Measurements from ENCODE around the gene SC5D.

The SC5D gene

DNA sequence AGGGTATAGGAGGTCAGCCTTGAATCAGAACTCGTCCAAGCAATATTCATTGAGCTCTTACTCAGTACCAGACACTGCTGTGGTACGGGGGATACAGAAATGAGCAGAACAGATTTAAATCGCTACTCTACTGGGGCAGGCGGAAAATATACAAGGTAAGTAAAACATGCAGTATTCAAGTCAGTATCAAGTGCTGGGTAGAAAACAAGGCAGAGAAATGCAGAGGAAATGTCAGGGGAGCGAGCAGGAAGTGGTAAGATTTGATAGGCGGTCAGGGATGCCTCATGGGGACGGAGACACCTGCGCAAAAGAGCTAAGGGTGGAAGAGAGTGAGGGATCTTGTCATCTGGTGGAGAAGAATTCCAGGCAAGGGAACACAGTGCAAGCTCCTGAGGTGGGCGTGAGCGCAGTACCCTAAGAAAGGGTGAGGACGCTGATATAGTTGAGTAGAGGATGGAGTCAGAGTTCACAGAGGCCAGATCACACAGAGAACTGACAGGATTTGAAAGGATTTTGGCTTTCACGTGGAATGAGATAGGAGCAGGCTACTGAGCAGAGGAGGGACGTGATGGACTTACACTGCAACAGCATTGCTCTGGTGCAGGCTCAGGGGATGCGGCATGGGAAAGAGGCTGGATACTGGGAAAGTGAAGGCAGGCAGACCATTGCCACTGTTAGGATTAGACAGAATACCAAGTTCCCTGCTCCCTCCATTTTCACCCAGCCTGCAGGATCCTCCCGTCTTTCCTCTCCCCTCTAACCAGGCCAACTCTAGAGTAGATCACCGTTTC lies 35.8 kb downstream of the SC5D start:
- Mint-ChIP-seq H3K9me3 (no peaks in the 10 kb centered on the region), H3K4me1 (ENCODE audit: low read depth) (peaks cover 3% of the 10 kb centered on the region), H3K36me3 (ENCODE audit: low read depth) (no peaks in the 10 kb centered on the region), H3K27me3 (ENCODE audit: low read depth) (peaks cover 9% of the 10 kb centered on the region), H3K27ac (no peak overlapping the region), H3K4me3 (no peak overlapping the region)
- DNase-seq (ENCODE audit: low spot score): peak; percentile 21

DNA sequence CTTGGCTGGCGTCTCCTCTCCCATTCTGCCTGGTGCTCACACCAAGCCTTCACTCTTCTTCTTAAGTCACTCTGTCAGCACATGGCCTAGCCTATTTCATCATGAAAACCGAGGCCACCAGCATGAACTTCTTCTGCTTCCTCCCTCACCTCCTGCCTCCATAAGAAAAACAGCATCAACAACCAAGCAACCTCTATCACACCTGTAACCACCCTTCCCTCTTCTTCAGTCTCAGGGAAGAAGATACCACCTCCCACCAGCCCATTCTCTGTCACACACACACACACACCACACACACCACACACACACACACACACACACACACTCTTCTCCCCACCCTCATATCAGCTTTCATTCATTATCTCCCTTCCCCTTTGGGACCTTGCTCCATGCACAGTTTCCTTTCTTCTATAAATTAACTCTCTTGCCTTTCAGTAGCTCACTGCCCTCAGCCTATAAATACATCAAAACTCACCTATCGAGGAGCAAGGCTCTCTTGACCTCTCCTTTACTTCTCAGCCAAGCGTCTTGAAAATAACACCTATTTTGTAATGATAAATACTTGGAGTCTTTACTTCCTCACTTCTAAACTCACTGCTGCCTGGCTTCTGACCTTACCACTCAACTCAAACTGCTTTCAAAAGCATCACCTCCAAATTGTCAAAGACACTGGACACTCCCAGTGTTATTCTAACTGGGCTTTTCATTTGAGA lies 36.6 kb downstream of the SC5D start:
- H3K9me3 Mint-ChIP-seq: no peaks in the 10 kb centered on the region
- no peak overlapping the region for H3K4me3 Mint-ChIP-seq
- H3K27ac Mint-ChIP-seq: no peak overlapping the region
- H3K36me3 Mint-ChIP-seq (ENCODE audit: low read depth): no peaks in the 10 kb centered on the region
- peaks cover 3% of the 10 kb centered on the region for H3K4me1 Mint-ChIP-seq (ENCODE audit: low read depth)
- peaks cover 11% of the 10 kb centered on the region for H3K27me3 Mint-ChIP-seq (ENCODE audit: low read depth)
- DNase-seq (ENCODE audit: low spot score): no peak

DNA sequence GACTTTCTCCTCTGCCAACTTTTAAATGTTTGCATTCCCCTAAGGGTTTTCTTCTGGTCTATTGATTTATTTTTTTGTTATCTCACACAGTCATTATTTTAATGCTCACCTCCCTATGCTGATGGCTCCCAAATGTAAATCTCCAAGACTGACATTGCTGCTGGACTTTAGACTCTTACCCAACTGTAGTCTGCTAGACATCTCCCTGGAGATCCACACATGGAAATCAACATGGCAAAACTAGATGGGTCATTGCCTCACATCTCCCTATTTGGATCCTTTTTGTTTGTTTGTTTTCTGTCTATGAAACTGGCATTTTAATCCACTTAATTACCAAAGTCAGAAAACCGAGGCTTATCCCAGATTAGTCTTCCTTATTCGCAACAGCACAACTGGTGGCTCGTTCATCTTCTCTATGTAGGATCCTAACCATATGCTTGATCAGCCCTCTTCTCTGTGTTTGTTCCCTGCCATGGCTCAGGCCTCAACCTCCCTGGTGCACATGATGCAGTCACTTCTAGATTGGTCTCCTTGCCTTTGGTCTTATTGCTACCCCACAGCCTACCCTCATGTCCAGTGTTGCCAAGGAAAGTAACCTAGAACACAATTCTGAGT lies 37.3 kb downstream of the SC5D start:
- H3K27me3 Mint-ChIP-seq (ENCODE audit: low read depth): peaks cover 11% of the 10 kb centered on the region

DNA sequence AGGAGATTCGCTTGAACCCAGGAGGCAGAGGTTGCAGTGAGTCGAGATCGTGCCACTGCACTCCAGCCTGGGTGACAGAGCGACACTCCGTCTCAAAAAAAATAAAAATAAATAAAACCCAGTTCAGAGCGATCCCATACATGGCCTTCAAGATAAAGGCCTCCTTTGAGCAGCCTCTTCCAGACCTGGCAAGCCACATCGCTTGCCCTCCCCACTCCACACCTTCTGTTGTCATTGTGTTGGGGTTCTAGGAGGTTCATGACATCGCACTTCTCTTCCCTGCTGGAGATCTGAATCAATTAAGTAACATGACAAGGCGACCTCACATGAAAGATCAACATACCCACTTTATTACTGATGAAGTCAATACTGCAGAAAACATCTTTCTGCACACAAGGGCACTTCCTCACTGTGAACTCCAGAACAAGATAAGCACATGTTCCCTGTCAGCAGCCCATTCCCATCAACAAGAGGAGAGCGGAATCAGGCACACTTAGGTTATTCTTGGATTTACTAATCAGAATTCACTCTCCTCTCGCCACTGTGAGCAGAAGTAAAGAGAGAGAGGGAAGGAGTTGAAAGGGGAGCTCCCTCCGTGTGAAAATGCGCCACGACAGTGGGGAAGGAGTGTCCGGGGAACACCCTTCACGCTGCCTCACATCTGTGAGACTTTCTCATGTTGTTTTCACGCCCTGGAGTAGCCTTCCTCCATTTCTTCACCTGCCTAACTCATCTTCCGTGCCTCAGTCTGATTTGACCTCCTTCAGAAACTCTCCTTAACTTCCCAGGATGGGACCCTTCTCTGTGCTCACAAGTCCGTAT lies 38.3 kb downstream of the SC5D start:
- Mint-ChIP-seq H3K4me3 (no peak overlapping the region), H3K27me3 (ENCODE audit: low read depth) (peaks cover 13% of the 10 kb centered on the region), H3K27ac (no peak overlapping the region), H3K4me1 (ENCODE audit: low read depth) (no peaks in the 10 kb centered on the region), H3K36me3 (ENCODE audit: low read depth) (no peaks in the 10 kb centered on the region), H3K9me3 (no peaks in the 10 kb centered on the region)
- no peak for DNase-seq (ENCODE audit: low spot score)

More for the DNA sequence above, 37.3 kb downstream of the SC5D start:
- H3K27ac Mint-ChIP-seq: no peak overlapping the region
- peaks cover 3% of the 10 kb centered on the region for H3K4me1 Mint-ChIP-seq (ENCODE audit: low read depth)
- no peaks in the 10 kb centered on the region for H3K36me3 Mint-ChIP-seq (ENCODE audit: low read depth)
- no peaks in the 10 kb centered on the region for H3K9me3 Mint-ChIP-seq
- H3K4me3 Mint-ChIP-seq: no peak overlapping the region
- no peak for DNase-seq (ENCODE audit: low spot score)

DNA sequence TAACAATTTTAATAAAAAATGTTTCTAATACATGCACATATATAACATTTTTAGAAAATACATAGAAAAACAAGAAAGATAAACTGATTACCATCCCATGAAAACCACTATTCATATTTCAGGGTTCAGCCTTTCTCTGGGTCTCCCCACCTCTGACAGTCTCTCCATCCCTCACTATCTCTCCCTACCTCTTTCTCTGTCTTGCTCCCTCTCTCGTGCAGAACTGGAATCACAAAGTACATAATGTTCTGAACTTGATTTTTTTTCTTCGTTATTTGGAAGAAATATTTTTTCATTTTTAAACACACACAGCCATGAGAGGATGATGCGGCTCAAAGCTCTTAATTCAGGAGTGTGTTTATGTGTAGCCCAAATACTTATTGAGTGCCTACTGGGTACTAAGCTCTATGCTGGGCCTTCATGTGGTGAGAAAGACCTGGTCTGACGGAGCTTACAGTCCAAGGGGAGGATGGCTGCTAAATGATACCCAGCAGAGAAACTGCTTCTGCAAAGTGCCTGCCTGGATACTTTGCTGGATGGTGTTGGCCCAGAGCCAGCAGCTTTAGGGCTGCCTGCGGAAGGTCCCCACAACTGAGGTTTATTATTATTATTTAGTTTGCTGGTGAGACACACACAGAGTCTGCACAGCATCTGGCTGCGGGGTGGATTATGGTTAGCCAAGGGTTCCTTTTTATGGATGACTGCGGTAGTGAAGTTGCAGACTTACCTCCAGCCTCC lies 42.6 kb downstream of the SC5D start:
- H3K4me1 Mint-ChIP-seq (ENCODE audit: low read depth): peaks cover 22% of the 10 kb centered on the region
- H3K27ac Mint-ChIP-seq: no peak overlapping the region
- H3K9me3 Mint-ChIP-seq: no peaks in the 10 kb centered on the region
- no peak overlapping the region for H3K4me3 Mint-ChIP-seq
- DNase-seq (ENCODE audit: low spot score): no peak
- H3K27me3 Mint-ChIP-seq (ENCODE audit: low read depth): peaks cover 13% of the 10 kb centered on the region
- no peaks in the 10 kb centered on the region for H3K36me3 Mint-ChIP-seq (ENCODE audit: low read depth)

DNA sequence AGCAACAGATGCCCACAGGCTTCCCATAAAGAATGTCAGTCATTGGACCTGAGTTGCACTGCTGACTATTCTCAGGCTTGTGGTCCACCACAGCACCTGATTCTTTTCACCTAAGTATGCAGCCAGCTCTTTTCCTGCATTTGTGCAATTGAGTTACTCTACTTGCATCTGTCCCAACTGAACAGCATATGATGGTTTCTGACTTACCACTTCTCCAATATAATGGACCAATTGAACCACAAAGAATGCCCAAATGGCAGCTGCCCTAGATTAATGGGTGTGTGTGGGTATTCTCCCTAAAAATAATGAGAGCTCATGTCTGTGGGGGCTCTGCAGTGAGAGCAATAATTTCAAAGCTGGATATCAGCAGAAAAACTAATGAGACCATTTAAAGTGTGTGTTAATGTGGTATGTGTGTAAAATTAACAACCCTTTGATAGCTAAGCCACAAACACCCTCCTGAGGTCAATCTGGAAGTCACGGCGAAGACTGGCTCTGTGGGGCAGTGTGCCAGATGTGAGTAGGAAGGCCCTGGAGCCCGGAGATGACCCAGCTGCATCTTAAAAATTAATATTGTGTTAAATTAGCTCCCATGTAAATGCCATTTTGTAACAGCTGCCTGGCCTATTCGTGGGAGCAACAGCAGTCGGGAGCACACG lies 43.8 kb downstream of the SC5D start:
- H3K4me3 Mint-ChIP-seq: no peak overlapping the region
- H3K27me3 Mint-ChIP-seq (ENCODE audit: low read depth): peaks cover 9% of the 10 kb centered on the region
- no peak overlapping the region for H3K27ac Mint-ChIP-seq
- H3K4me1 Mint-ChIP-seq (ENCODE audit: low read depth): peaks cover 27% of the 10 kb centered on the region
- no peaks in the 10 kb centered on the region for H3K9me3 Mint-ChIP-seq
- DNase-seq (ENCODE audit: low spot score): no peak
- H3K36me3 Mint-ChIP-seq (ENCODE audit: low read depth): no peaks in the 10 kb centered on the region

DNA sequence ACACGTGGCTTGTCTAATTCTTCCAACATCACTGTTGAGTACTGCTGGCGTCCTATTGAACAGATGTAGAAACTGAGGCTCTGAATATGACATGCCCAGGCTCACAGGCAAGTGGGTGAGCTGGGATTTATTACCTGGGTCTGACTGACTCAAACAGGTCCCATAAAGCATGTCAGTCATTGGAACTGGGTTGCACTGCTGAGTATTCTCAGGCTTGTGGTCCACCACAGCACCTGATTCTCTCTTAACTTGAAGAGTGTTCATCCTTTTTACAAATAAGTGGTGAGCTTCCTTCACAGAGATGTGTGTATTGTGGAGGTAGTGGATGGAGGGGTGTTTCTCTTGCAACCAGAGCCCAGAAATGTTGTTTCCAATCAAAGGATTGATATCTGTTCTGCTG lies 44.5 kb downstream of the SC5D start:
- Mint-ChIP-seq H3K36me3 (ENCODE audit: low read depth) (no peaks in the 10 kb centered on the region), H3K27me3 (ENCODE audit: low read depth) (peaks cover 9% of the 10 kb centered on the region), H3K27ac (peak overlapping the region; percentile 32), H3K4me3 (no peak overlapping the region), H3K9me3 (no peaks in the 10 kb centered on the region), H3K4me1 (ENCODE audit: low read depth) (peaks cover 30% of the 10 kb centered on the region)
- DNase-seq (ENCODE audit: low spot score): no peak

DNA sequence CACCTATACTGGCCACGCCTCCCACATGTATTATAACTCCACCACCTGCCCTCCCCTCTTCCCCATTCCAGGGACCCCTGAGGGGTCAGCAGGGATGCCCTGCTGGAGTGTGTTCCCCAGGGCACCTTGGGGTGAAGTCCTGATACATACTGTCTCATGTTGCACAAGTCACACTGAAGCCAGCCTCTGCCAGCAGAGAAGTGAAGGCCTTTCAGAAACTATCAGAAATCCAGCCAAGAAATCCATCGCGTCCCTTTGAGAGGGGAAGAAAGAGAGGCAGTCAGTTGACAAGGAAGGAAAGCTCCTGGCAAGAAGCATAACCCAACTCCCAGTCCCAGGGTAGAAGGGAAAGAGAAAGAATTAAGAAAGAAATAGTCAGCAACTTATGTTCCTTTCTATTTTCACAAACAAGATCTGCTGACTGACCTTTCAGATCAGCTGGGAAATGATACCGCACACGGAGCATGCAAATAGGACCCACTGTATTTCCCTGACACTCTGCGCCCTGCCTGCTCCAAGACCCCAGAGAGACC lies 45.2 kb downstream of the SC5D start:
- Mint-ChIP-seq H3K27me3 (ENCODE audit: low read depth) (peaks cover 4% of the 10 kb centered on the region), H3K4me1 (ENCODE audit: low read depth) (peaks cover 30% of the 10 kb centered on the region), H3K36me3 (ENCODE audit: low read depth) (no peaks in the 10 kb centered on the region), H3K9me3 (no peaks in the 10 kb centered on the region), H3K4me3 (no peak overlapping the region), H3K27ac (no peak overlapping the region)
- DNase-seq (ENCODE audit: low spot score): no peak

DNA sequence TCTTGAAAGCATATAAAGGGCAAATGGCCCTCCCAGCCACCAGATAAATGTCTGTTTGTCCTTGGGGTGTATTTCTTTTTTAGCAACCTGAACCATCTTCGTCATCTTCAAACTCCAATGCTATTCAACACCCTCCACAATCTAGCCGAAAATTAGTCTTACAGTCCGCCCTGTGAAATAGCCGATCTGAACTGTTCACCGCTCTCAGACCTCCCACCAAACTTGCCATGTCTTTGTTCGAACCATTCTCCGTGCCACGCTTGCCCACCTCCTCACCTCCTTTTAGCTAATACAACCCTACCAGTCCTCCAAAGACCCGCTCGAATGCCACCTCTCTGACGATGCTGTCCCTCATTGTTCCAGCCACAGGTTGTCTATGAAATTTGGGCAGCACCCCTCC lies 46.0 kb downstream of the SC5D start:
- no peaks in the 10 kb centered on the region for H3K36me3 Mint-ChIP-seq (ENCODE audit: low read depth)
- DNase-seq (ENCODE audit: low spot score): no peak
- H3K27me3 Mint-ChIP-seq (ENCODE audit: low read depth): peaks cover 4% of the 10 kb centered on the region
- H3K9me3 Mint-ChIP-seq: no peaks in the 10 kb centered on the region
- H3K27ac Mint-ChIP-seq: no peak overlapping the region
- peaks cover 30% of the 10 kb centered on the region for H3K4me1 Mint-ChIP-seq (ENCODE audit: low read depth)
- no peak overlapping the region for H3K4me3 Mint-ChIP-seq

DNA sequence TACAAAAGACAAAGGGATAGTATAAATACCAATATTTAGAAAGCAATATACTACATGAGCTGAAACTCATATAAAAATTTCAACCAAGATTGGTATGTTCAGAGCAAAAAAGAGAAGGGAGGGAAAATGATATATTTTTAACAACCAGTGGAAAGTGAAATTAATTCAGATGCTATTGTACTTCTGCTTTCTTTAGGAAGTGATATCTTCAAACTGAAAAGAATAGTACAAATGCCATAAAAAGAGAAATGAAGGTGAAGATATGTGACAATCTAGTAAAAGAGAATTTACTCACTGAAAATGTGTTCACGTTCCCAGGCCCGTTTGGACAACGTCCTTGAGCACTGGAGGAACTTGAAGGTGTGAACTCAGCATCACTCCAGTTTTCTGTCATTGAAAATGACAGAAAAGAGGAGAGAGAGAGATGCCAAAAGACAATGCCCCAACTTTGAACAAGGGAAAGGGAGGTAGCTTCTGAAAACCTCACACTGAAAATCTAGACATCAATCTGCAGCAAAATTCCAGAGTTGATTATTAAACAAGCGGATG lies 47.5 kb downstream of the SC5D start:
- H3K4me3 Mint-ChIP-seq: no peak overlapping the region
- peaks cover under 1% of the 10 kb centered on the region for H3K27me3 Mint-ChIP-seq (ENCODE audit: low read depth)
- H3K36me3 Mint-ChIP-seq (ENCODE audit: low read depth): no peaks in the 10 kb centered on the region
- no peaks in the 10 kb centered on the region for H3K9me3 Mint-ChIP-seq
- peaks cover 30% of the 10 kb centered on the region for H3K4me1 Mint-ChIP-seq (ENCODE audit: low read depth)
- H3K27ac Mint-ChIP-seq: no peak overlapping the region
- DNase-seq (ENCODE audit: low spot score): no peak

DNA sequence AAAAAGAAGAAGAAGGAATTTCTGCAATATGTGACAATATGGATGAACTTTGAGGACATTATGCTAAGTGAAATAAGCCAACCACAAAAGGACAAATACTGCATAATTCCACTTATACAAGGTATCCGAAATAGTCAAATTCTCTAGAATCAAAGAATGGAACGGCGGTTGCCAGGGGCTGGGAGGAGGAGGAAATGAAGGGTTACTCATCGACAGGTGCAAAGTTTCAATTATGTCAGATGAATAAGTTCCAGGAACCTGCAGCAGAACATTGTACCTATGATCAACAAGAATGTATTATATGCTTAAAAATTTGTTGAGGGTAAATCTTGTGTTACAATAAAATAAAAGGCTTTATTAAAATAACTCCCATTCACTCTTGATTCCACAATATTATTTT lies 49.0 kb downstream of the SC5D start:
- Mint-ChIP-seq H3K27me3 (ENCODE audit: low read depth) (no peaks in the 10 kb centered on the region), H3K4me1 (ENCODE audit: low read depth) (peaks cover 23% of the 10 kb centered on the region), H3K36me3 (ENCODE audit: low read depth) (no peaks in the 10 kb centered on the region), H3K9me3 (no peaks in the 10 kb centered on the region), H3K4me3 (peak overlapping the region; percentile 58), H3K27ac (no peak overlapping the region)
- no peak for DNase-seq (ENCODE audit: low spot score)

DNA sequence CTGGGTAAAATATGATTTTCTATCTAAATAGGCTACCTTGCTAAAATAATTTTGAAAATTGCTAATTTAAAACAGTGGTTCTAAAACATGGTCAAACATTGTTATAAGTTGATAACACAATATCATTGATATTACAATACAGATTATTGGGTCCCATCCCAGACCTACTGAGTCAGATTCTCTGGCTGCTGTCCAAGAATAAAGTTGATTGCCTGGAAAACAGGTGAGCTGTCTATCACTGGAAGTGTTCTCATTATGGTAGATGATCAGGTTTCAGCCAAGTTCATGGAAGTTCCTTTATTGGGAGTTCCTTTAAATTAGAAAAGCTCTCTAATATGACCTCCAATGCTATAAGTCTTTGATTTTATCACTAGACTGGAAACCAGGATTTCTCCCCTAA lies 52.3 kb downstream of the SC5D start:
- Mint-ChIP-seq H3K4me3 (no peak overlapping the region), H3K36me3 (ENCODE audit: low read depth) (no peaks in the 10 kb centered on the region), H3K27ac (no peak overlapping the region), H3K27me3 (ENCODE audit: low read depth) (peaks cover 4% of the 10 kb centered on the region), H3K4me1 (ENCODE audit: low read depth) (peaks cover 12% of the 10 kb centered on the region), H3K9me3 (no peaks in the 10 kb centered on the region)
- no peak for DNase-seq (ENCODE audit: low spot score)
